ENCODE measurements around the gene SLC25A28. TPM values are rescaled to one million over a fixed set of nuclear protein-coding genes. Genes with fewer than 3 reads are reported as not detected.

Gene SLC25A28
- total RNA-seq, 2 donors from 2014 or later: 86.2 to 98.9 TPM

GRCh38 chr10:99620711-99621453 lies 643 bp upstream of the SLC25A28 start:
- peak; percentile 87 to 88 for ATAC-seq (replicated peaks in 1 of 2)
- Mint-ChIP-seq H3K4me1 (ENCODE audit: low read depth) (peaks cover 42% of the 10 kb centered on the region), H3K36me3 (ENCODE audit: insufficient read depth in 2 of 2) (peaks cover 5 to 12% of the 10 kb centered on the region in 2 donors), H3K27me3 (ENCODE audit: low read depth) (peaks cover 11% of the 10 kb centered on the region), H3K27ac (peak overlapping the region; percentile 85), H3K9me3 (no peaks in the 10 kb centered on the region), H3K4me3 (peak overlapping the region; percentile 91 to 93)
- DNase-seq: peak; percentile 92

DNA sequence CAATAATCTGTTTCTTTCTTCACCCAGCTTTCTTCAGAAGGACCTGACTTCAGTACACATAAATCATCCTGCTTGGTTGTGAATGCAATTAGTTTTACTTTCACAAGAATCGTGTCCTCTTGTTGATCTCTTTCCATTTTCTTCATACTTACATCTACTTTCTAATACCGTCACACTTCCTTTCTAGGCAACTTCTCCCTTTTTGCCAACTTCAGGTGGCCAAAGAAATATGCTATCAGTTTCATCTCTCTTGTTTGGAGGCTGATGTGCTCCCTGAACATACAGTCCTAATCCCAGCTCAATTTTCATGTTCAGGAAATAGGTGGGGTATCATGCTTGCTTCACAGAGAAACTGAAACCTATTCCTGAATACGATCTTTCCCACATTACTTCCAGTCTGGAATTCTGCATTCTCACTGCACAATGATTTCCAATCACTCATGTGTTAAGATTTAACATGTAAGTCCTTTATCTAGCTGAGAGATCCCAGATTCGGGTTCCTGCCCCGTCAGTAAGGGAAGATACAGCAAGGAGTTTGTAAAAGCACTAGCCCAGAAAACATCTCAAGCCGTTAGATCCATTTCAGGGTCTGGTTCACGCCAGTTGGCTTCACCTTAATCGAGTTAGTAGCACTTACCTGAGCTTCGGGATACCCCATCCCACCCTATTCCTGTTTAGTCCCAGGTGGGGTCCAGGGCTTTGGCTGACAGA lies 994 bp downstream of the SLC25A28 start:
- Mint-ChIP-seq H3K27ac (peak overlapping the region; percentile 89), H3K9me3 (no peaks in the 10 kb centered on the region), H3K27me3 (ENCODE audit: low read depth) (no peaks in the 10 kb centered on the region), H3K4me3 (peak overlapping the region; percentile 80 to 90), H3K4me1 (ENCODE audit: low read depth) (peaks cover 58% of the 10 kb centered on the region), H3K36me3 (ENCODE audit: insufficient read depth in 2 of 2) (peaks cover 10 to 12% of the 10 kb centered on the region in 2 donors)
- ATAC-seq (replicated peaks in 1 of 2) (no peak), DNase-seq (no peak)

- DNase-seq (no peak), ATAC-seq (replicated peaks in 1 of 2) (no peak)
- Mint-ChIP-seq H3K9me3 (no peaks in the 10 kb centered on the region), H3K4me1 (ENCODE audit: low read depth) (peaks cover 67% of the 10 kb centered on the region), H3K4me3 (peak overlapping the region; percentile 80 to 90), H3K27ac (peak overlapping the region; percentile 89), H3K36me3 (ENCODE audit: insufficient read depth in 2 of 2) (peaks cover 10 to 12% of the 10 kb centered on the region in 2 donors), H3K27me3 (ENCODE audit: low read depth) (no peaks in the 10 kb centered on the region)
Observed at GRCh38 chr10:99617696-99618095, 2.5 kb downstream of the SLC25A28 start.

- DNase-seq: no peak
- Mint-ChIP-seq H3K4me1 (ENCODE audit: low read depth) (peaks cover 78% of the 10 kb centered on the region), H3K27ac (peak overlapping the region; percentile 16), H3K9me3 (no peaks in the 10 kb centered on the region), H3K27me3 (ENCODE audit: low read depth) (no peaks in the 10 kb centered on the region), H3K36me3 (ENCODE audit: insufficient read depth in 2 of 2) (peaks cover 10 to 17% of the 10 kb centered on the region in 2 donors), H3K4me3 (peak overlapping the region; percentile 4 to 90)
- ATAC-seq (replicated peaks in 1 of 2): peak; percentile 13 to 23
Observed at GRCh38 chr10:99615426-99615825, 4.8 kb downstream of the SLC25A28 start.

DNA sequence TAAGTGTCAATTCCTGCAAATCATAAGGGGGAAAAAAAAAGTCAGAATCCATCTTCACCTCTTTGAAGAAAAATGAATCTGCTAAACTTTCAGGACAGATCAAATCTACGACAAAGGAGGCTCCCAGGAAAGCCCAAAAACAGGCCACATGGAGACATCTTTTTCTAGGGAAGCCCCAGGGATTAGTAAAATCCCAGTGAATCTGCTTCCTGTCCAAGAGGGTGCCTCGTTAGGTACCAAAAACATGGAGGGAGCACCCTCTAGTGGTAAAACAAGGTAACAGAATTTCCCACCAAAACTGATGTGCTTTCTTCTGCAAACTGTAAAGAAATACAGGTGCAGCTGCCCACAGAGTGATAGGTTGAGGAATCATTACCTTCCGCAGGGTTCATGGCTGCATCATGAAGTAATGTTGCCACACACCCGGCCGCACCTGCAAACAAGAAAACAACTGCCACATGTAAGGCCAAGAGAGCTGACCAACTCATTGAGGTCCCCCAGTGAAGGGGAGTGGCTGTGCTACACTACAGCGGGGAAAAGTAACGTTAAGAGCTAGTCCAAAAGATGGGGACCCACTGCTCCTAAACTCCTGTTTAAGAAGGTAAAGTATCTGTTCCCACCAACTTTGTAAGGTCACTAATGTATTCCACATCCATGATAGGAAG lies 7.9 kb downstream of the SLC25A28 start:
- DNase-seq (peak; percentile 23 to 50), ATAC-seq (replicated peaks in 1 of 2) (no peak)
- no peaks in the 10 kb centered on the region for H3K9me3 Mint-ChIP-seq

DNA sequence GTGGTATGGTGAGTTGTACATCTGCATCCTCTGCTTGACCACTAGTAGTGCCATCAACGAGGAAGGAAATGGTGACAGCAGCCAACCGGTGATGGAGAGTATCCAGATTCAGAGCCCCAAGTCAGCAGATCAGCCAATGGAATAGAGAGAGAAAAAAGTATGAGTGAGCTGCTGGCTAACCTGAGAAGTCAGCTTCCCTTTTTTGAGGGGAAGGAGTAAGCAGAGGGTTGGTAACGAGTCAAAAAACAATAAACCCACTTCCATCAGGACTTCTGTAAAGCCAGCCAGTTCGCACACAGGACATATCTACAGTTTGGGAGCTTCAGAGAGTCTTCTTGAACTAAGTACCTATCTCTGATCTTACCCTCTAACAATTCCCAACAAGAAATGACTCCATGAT lies 8.9 kb downstream of the SLC25A28 start:
- Mint-ChIP-seq H3K27ac (no peak overlapping the region), H3K36me3 (ENCODE audit: insufficient read depth in 2 of 2) (peaks cover 2 to 13% of the 10 kb centered on the region in 2 donors), H3K4me3 (no peak overlapping the region), H3K4me1 (ENCODE audit: low read depth) (peaks cover 47% of the 10 kb centered on the region), H3K9me3 (no peaks in the 10 kb centered on the region), H3K27me3 (ENCODE audit: low read depth) (no peaks in the 10 kb centered on the region)
- DNase-seq (no peak), ATAC-seq (replicated peaks in 1 of 2) (no peak)

More for the DNA sequence above, 7.9 kb downstream of the SLC25A28 start:
- H3K4me3 Mint-ChIP-seq: no peak overlapping the region
- H3K4me1 Mint-ChIP-seq (ENCODE audit: low read depth): peaks cover 57% of the 10 kb centered on the region
- peak overlapping the region; percentile 76 for H3K27ac Mint-ChIP-seq
- H3K36me3 Mint-ChIP-seq (ENCODE audit: insufficient read depth in 2 of 2): peaks cover 2 to 13% of the 10 kb centered on the region in 2 donors
- H3K27me3 Mint-ChIP-seq (ENCODE audit: low read depth): no peaks in the 10 kb centered on the region

GRCh38 chr10:99610221-99610620 lies 10.0 kb downstream of the SLC25A28 start:
- Mint-ChIP-seq H3K4me1 (ENCODE audit: low read depth) (peaks cover 36% of the 10 kb centered on the region), H3K4me3 (no peak overlapping the region), H3K36me3 (ENCODE audit: insufficient read depth in 2 of 2) (peaks cover 2 to 9% of the 10 kb centered on the region in 2 donors), H3K9me3 (no peaks in the 10 kb centered on the region), H3K27me3 (ENCODE audit: low read depth) (no peaks in the 10 kb centered on the region), H3K27ac (no peak overlapping the region)
- no peak for DNase-seq
- ATAC-seq (replicated peaks in 1 of 2): no peak

GRCh38 chr10:99609186-99609585 lies 11.1 kb downstream of the SLC25A28 start:
- peaks cover 26% of the 10 kb centered on the region for H3K4me1 Mint-ChIP-seq (ENCODE audit: low read depth)
- no peaks in the 10 kb centered on the region for H3K27me3 Mint-ChIP-seq (ENCODE audit: low read depth)
- H3K27ac Mint-ChIP-seq: peak overlapping the region; percentile 12
- H3K9me3 Mint-ChIP-seq: no peaks in the 10 kb centered on the region
- no peak for DNase-seq
- no peak overlapping the region for H3K4me3 Mint-ChIP-seq
- ATAC-seq (replicated peaks in 1 of 2): no peak
- H3K36me3 Mint-ChIP-seq (ENCODE audit: insufficient read depth in 2 of 2): peaks cover 2 to 8% of the 10 kb centered on the region in 2 donors

- Mint-ChIP-seq H3K27me3 (ENCODE audit: low read depth) (no peaks in the 10 kb centered on the region), H3K4me3 (no peak overlapping the region), H3K4me1 (ENCODE audit: low read depth) (no peaks in the 10 kb centered on the region), H3K36me3 (ENCODE audit: insufficient read depth in 2 of 2) (peaks cover 0 to 2% of the 10 kb centered on the region in 2 donors), H3K27ac (no peak overlapping the region), H3K9me3 (no peaks in the 10 kb centered on the region)
- ATAC-seq (replicated peaks in 1 of 2) (no peak), DNase-seq (no peak)
Observed at GRCh38 chr10:99605351-99605750, 14.9 kb downstream of the SLC25A28 start.

DNA sequence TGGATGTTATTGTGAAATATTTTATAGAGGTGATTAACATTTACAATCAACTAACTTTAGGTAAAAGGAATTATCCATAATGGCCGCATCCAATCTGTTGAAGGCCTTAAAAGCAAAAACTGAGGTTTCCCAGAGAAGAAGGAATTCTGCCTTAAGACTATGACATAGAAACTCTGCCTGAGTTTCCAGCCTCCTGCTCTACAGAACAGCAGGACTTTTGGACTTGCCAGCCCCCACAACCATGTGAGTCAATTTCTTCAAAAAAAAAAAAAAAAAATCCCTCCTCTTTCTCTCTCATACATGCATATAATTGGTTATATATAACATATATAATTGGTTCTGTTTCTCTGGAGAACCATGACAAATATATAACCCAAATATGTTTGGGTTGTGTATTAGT lies 15.4 kb downstream of the SLC25A28 start:
- H3K27ac Mint-ChIP-seq: no peak overlapping the region
- no peak for ATAC-seq (replicated peaks in 1 of 2)

GRCh38 chr10:99598781-99599509 lies 21.3 kb downstream of the SLC25A28 start:
- peak in 1 of 2 donors; percentile 48 for ATAC-seq (replicated peaks in 1 of 2)
- peaks cover 7% of the 10 kb centered on the region for H3K27me3 Mint-ChIP-seq (ENCODE audit: low read depth)
- no peak for DNase-seq
- no peak overlapping the region for H3K4me3 Mint-ChIP-seq
- no peaks in the 10 kb centered on the region for H3K9me3 Mint-ChIP-seq
- H3K4me1 Mint-ChIP-seq (ENCODE audit: low read depth): no peaks in the 10 kb centered on the region
- no peaks in the 10 kb centered on the region for H3K36me3 Mint-ChIP-seq (ENCODE audit: insufficient read depth in 2 of 2)
- no peak overlapping the region for H3K27ac Mint-ChIP-seq

More for the DNA sequence above, 15.4 kb downstream of the SLC25A28 start:
- Mint-ChIP-seq H3K9me3 (no peaks in the 10 kb centered on the region), H3K27me3 (ENCODE audit: low read depth) (no peaks in the 10 kb centered on the region), H3K36me3 (ENCODE audit: insufficient read depth in 2 of 2) (peaks cover 0 to 2% of the 10 kb centered on the region in 2 donors), H3K4me3 (no peak overlapping the region), H3K4me1 (ENCODE audit: low read depth) (no peaks in the 10 kb centered on the region)
- DNase-seq: no peak

GRCh38 chr10:99598011-99598410 lies 22.2 kb downstream of the SLC25A28 start:
- peaks cover 7% of the 10 kb centered on the region for H3K27me3 Mint-ChIP-seq (ENCODE audit: low read depth)
- H3K9me3 Mint-ChIP-seq: no peaks in the 10 kb centered on the region
- no peaks in the 10 kb centered on the region for H3K4me1 Mint-ChIP-seq (ENCODE audit: low read depth)
- H3K27ac Mint-ChIP-seq: no peak overlapping the region
- DNase-seq (no peak), ATAC-seq (replicated peaks in 1 of 2) (no peak)
- H3K4me3 Mint-ChIP-seq: no peak overlapping the region
- H3K36me3 Mint-ChIP-seq (ENCODE audit: insufficient read depth in 2 of 2): no peaks in the 10 kb centered on the region
